Measurements from ENCODE around the gene UTP11.
A peak's percentile ranks its signal among the peaks of the same experiment; 100 is the strongest.

GRCh38 chr1:38046333-38046883 is 33.9 kb downstream of the UTP11 start, which contains the start of gene POU3F1:
- no peak for TF ChIP-seq REST (IDR thresholded peaks at IDR 0.05; ENCODE audit: borderline replicate concordance)
- TF ChIP-seq CTCF (IDR thresholded peaks at IDR 0.05; ENCODE audit: poor library complexity, severe bottlenecking): peak; percentile 40
- no peak for TF ChIP-seq EP300 (conservative IDR thresholded peaks at IDR 0.05; ENCODE audit: poor library complexity, severe bottlenecking)
- no peak for TF ChIP-seq MXI1 (conservative IDR thresholded peaks at IDR 0.05; ENCODE audit: poor library complexity, severe bottlenecking)
- TF ChIP-seq TAF1 (IDR thresholded peaks at IDR 0.05; ENCODE audit: low read depth): no peak
